Vagina (tissue), 2 donors: ENCODE measurements around the gene NOP14. TPM values are rescaled to one million over a fixed set of nuclear protein-coding genes. Genes with fewer than 3 reads are reported as not detected.

Experiments used
- DNase-seq, 2 donors: peaks; one replicate each; pipeline ENCODE4 v3.0.0-alpha.2; 2017; ENCODE audit errors: extremely low spot score in 2 of 2
- H3K27ac ChIP-seq: fragments of 200-600 bp; sonication (generic); one replicate; pipeline ENCODE4 v1.5.1; 2019
- H3K27me3 ChIP-seq: fragments of 200-600 bp; sonication (generic); one replicate; pipeline ENCODE4 v1.5.1; 2019
- H3K36me3 ChIP-seq, 2 donors: fragments of 200-600 bp; sonication (generic); one replicate each; pipeline ENCODE4 v1.5.1; 2017 to 2019
- H3K4me1 ChIP-seq: fragments of 200-600 bp; sonication (generic); one replicate; pipeline ENCODE4 v1.5.1; 2019
- H3K4me3 ChIP-seq, 2 donors: fragments of 200-600 bp; sonication (generic); 1 replicate in 1 of 2; 2 replicates in 1 of 2; pipeline ENCODE4 v1.5.1; 2016 to 2019
- H3K9me3 ChIP-seq: fragments of 200-600 bp; sonication (generic); one replicate; pipeline ENCODE4 v1.5.1; 2019
- POLR2A ChIP-seq, 2 donors: fragments of 450-650 bp; IDR thresholded peaks; one replicate each; pipeline ENCODE4 v1.6.1; 2017; ENCODE audit warnings: antibody characterized with exemption in 2 of 2, mild to moderate bottlenecking in 2 of 2, moderate library complexity in 2 of 2
- POLR2AphosphoS5 ChIP-seq, 2 donors: sonication (generic); formaldehyde crosslinking; IDR thresholded peaks; one replicate each; pipeline ENCODE4 v1.9.0; 2017; ENCODE audit warnings: antibody characterized with exemption in 2 of 2, mild to moderate bottlenecking in 2 of 2, low read depth in 1 of 2; ENCODE audit not compliant: insufficient read depth in 1 of 2
- intact Hi-C: fragments of 100-400 bp; cut with DNase I; formaldehyde crosslinking; loops from one replicate; pipeline ENCODE4 v1.15.1; 2023
- total RNA-seq: library from RNA; depleted of rRNA; stranded (reverse); fragments of >200 nt; gene quantifications from one replicate; pipeline ENCODE4 v1.2.3, GENCODE V29; 2016
- TF ChIP-seq, protein P1 (sequence below), 3 experiments: fragments of 450-650 bp in 2 of 3; fragments of 200-600 bp in 1 of 3; sonication (generic) in 1 of 3; IDR thresholded peaks; one replicate each; pipeline ENCODE4 v1.5.1; 2017 to 2019; ENCODE audit warnings: antibody characterized with exemption in 3 of 3, mild to moderate bottlenecking in 2 of 3, moderate library complexity in 2 of 3

NOP14 gene
- total RNA-seq, 1 donor from 2014 or later = 18.9 TPM

- DNase-seq = no peak
- TF ChIP-seq, protein P1, sequence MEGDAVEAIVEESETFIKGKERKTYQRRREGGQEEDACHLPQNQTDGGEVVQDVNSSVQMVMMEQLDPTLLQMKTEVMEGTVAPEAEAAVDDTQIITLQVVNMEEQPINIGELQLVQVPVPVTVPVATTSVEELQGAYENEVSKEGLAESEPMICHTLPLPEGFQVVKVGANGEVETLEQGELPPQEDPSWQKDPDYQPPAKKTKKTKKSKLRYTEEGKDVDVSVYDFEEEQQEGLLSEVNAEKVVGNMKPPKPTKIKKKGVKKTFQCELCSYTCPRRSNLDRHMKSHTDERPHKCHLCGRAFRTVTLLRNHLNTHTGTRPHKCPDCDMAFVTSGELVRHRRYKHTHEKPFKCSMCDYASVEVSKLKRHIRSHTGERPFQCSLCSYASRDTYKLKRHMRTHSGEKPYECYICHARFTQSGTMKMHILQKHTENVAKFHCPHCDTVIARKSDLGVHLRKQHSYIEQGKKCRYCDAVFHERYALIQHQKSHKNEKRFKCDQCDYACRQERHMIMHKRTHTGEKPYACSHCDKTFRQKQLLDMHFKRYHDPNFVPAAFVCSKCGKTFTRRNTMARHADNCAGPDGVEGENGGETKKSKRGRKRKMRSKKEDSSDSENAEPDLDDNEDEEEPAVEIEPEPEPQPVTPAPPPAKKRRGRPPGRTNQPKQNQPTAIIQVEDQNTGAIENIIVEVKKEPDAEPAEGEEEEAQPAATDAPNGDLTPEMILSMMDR (IDR thresholded peaks at IDR 0.05) = no peak
- TF ChIP-seq POLR2A (IDR thresholded peaks at IDR 0.05) (no peak), POLR2AphosphoS5 (IDR thresholded peaks at IDR 0.05; ENCODE audit: insufficient read depth in 1 of 2, low read depth in 1 of 2) (no peak)
- Histone ChIP-seq H3K9me3 (no peaks in the 10 kb centered on the region), H3K27me3 (no peaks in the 10 kb centered on the region), H3K4me3 (no peak overlapping the region), H3K36me3 (peaks cover 0 to 84% of the 10 kb centered on the region in 2 donors), H3K4me1 (no peaks in the 10 kb centered on the region), H3K27ac (no peak overlapping the region)
- intact Hi-C loops = no loop called here
Observed at GRCh38 chr4:2902126-2902525, 61.1 kb downstream of the NOP14 start.

DNA sequence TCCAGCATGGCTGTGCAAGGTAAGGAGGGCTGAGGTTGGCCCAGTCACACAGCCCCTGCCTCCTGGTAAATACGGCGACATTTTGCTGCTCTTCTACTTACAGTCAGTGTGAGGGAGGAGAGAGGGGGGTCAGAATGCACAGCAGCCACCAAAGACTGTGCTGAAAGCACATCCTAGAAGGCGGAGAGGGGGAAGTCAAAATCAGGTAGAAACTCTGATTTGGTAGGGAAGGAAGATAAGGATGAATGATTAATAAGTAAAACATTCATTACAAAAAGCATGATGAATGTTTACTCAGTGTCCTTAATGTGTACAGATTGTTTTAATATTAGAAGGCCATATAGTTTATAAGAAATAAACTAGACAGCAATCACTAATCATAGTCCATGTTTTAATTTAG is 62.0 kb downstream of the NOP14 start:
- Histone ChIP-seq H3K4me1 (no peaks in the 10 kb centered on the region), H3K36me3 (peaks cover 0 to 82% of the 10 kb centered on the region in 2 donors), H3K9me3 (no peaks in the 10 kb centered on the region), H3K27me3 (no peaks in the 10 kb centered on the region), H3K4me3 (no peak overlapping the region), H3K27ac (no peak overlapping the region)
- TF ChIP-seq, protein P1 (IDR thresholded peaks at IDR 0.05) = no peak
- no peak for TF ChIP-seq POLR2AphosphoS5 (IDR thresholded peaks at IDR 0.05; ENCODE audit: insufficient read depth in 1 of 2, low read depth in 1 of 2)
- TF ChIP-seq POLR2A (IDR thresholded peaks at IDR 0.05) = no peak
- no peak for DNase-seq
- intact Hi-C loops = no loop called here

- no peaks in the 10 kb centered on the region for H3K4me1 ChIP-seq
- H3K9me3 ChIP-seq = no peaks in the 10 kb centered on the region
- H3K27ac ChIP-seq = no peak overlapping the region
- DNase-seq = no peak
- intact Hi-C loops = no loop called here
- peaks cover 0 to 82% of the 10 kb centered on the region in 2 donors for H3K36me3 ChIP-seq
- TF ChIP-seq, protein P1 (IDR thresholded peaks at IDR 0.05) = no peak
- TF ChIP-seq POLR2A (IDR thresholded peaks at IDR 0.05) = no peak
- TF ChIP-seq POLR2AphosphoS5 (IDR thresholded peaks at IDR 0.05; ENCODE audit: insufficient read depth in 1 of 2, low read depth in 1 of 2) = no peak
- H3K27me3 ChIP-seq = no peaks in the 10 kb centered on the region
- no peak overlapping the region for H3K4me3 ChIP-seq
Observed at GRCh38 chr4:2900741-2901140, 62.5 kb downstream of the NOP14 start.

- Histone ChIP-seq H3K4me1 (no peaks in the 10 kb centered on the region), H3K9me3 (no peaks in the 10 kb centered on the region), H3K36me3 (peaks cover 0 to 78% of the 10 kb centered on the region in 2 donors), H3K27me3 (no peaks in the 10 kb centered on the region), H3K4me3 (no peak overlapping the region), H3K27ac (no peak overlapping the region)
- no peak for DNase-seq
- TF ChIP-seq POLR2AphosphoS5 (IDR thresholded peaks at IDR 0.05; ENCODE audit: insufficient read depth in 1 of 2, low read depth in 1 of 2) = no peak
- TF ChIP-seq, protein P1 (IDR thresholded peaks at IDR 0.05) = no peak
- TF ChIP-seq POLR2A (IDR thresholded peaks at IDR 0.05) = no peak
- intact Hi-C loops = no loop called here
Observed at GRCh38 chr4:2898001-2898400, 65.2 kb downstream of the NOP14 start.

- Histone ChIP-seq H3K4me3 (no peak overlapping the region), H3K4me1 (peaks cover 7% of the 10 kb centered on the region), H3K27me3 (no peaks in the 10 kb centered on the region), H3K36me3 (peaks cover 0 to 47% of the 10 kb centered on the region in 2 donors), H3K9me3 (no peaks in the 10 kb centered on the region), H3K27ac (no peak overlapping the region)
- intact Hi-C loops = no loop called here
- DNase-seq = no peak
- no peak for TF ChIP-seq POLR2AphosphoS5 (IDR thresholded peaks at IDR 0.05; ENCODE audit: insufficient read depth in 1 of 2, low read depth in 1 of 2)
- TF ChIP-seq POLR2A (IDR thresholded peaks at IDR 0.05) = no peak
- TF ChIP-seq, protein P1 (IDR thresholded peaks at IDR 0.05) = no peak
Observed at GRCh38 chr4:2893772-2894171, 69.4 kb downstream of the NOP14 start.
